HG02884 (cell line): Measurements from ENCODE around the gene MLH1.
"Not testable (repeated sequence)": the region's sequence is repeated elsewhere in the genome, so short reads cannot be mapped to it uniquely, and the experiment has no call there.

ENCODE experiments used
- ATAC-seq: cut with Tn5 transposase; IDR thresholded peaks from one replicate; pipeline ENCODE4 v1.9.1; 2021; ENCODE audit warnings: mild to moderate bottlenecking, moderate library complexity; ENCODE audit not compliant: unreplicated experiment

Gene MLH1

GRCh38 chr3:37031096-37031682 is 37.9 kb downstream of the MLH1 start:
- ATAC-seq: no peak

GRCh38 chr3:37032961-37033360 is 39.6 kb downstream of the MLH1 start:
- no peak for ATAC-seq

GRCh38 chr3:37037352-37037751 is 44.0 kb downstream of the MLH1 start:
- no peak for ATAC-seq

GRCh38 chr3:37039161-37039846 is 46.0 kb downstream of the MLH1 start:
- ATAC-seq: no peak

- no peak for ATAC-seq
These were observed 46.9 kb downstream of the MLH1 start for GRCh38 chr3:37040231-37040630.

GRCh38 chr3:37041546-37042195 is 48.4 kb downstream of the MLH1 start:
- no peak for ATAC-seq

GRCh38 chr3:37042712-37043111 is 49.4 kb downstream of the MLH1 start:
- ATAC-seq: not testable (repeated sequence)

- no peak for ATAC-seq
These were observed 57.0 kb downstream of the MLH1 start for GRCh38 chr3:37050282-37050681.

GRCh38 chr3:37052860-37053259 is 59.5 kb downstream of the MLH1 start:
- ATAC-seq: no peak

- ATAC-seq: no peak
These were observed 60.0 kb downstream of the MLH1 start for GRCh38 chr3:37053337-37053736.

- no peak for ATAC-seq
These were observed 60.4 kb downstream of the MLH1 start for GRCh38 chr3:37053753-37054152.

GRCh38 chr3:37054370-37054769 is 61.1 kb downstream of the MLH1 start:
- ATAC-seq: peak; percentile 69

GRCh38 chr3:37055077-37055476 is 61.8 kb downstream of the MLH1 start:
- ATAC-seq: not testable (repeated sequence)

GRCh38 chr3:37056826-37057225 is 63.5 kb downstream of the MLH1 start:
- no peak for ATAC-seq

- ATAC-seq: no peak
These were observed 64.8 kb downstream of the MLH1 start for GRCh38 chr3:37058117-37058516.

GRCh38 chr3:37064747-37065146 is 71.4 kb downstream of the MLH1 start:
- ATAC-seq: no peak

- no peak for ATAC-seq
These were observed 74.3 kb downstream of the MLH1 start for GRCh38 chr3:37067577-37067976.

- ATAC-seq: no peak
These were observed 74.7 kb downstream of the MLH1 start for GRCh38 chr3:37068031-37068430.

GRCh38 chr3:37071921-37072320 is 78.6 kb downstream of the MLH1 start:
- no peak for ATAC-seq

- ATAC-seq: no peak
These were observed 79.6 kb downstream of the MLH1 start for GRCh38 chr3:37072892-37073291.

GRCh38 chr3:37074178-37074577 is 80.9 kb downstream of the MLH1 start:
- ATAC-seq: no peak

- no peak for ATAC-seq
These were observed 82.6 kb downstream of the MLH1 start for GRCh38 chr3:37075955-37076354.
